ENCODE data around the gene KSR2.

KSR2 gene

DNA sequence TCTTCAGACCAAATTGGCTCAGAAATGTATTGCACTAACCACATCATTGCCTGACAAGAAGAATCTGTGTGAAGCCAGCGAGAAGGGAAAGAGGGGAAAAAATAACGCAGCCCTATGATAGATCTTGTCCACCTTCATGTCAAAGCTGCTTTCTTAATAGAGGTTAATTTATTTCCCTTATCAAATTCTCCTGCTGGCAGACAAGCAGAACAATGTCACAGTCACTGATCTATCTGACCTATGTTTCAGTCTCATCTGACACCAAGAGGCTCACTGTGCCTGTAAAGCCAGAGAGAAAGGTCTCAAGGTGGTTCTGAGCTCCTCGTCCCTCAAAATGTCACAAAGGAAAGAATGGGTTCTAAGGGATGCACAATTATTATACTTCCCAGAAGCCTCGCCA is 417.1 kb downstream of the KSR2 start:
- no peaks in the 10 kb centered on the region for H3K27me3 ChIP-seq
- TF ChIP-seq, protein P1, sequence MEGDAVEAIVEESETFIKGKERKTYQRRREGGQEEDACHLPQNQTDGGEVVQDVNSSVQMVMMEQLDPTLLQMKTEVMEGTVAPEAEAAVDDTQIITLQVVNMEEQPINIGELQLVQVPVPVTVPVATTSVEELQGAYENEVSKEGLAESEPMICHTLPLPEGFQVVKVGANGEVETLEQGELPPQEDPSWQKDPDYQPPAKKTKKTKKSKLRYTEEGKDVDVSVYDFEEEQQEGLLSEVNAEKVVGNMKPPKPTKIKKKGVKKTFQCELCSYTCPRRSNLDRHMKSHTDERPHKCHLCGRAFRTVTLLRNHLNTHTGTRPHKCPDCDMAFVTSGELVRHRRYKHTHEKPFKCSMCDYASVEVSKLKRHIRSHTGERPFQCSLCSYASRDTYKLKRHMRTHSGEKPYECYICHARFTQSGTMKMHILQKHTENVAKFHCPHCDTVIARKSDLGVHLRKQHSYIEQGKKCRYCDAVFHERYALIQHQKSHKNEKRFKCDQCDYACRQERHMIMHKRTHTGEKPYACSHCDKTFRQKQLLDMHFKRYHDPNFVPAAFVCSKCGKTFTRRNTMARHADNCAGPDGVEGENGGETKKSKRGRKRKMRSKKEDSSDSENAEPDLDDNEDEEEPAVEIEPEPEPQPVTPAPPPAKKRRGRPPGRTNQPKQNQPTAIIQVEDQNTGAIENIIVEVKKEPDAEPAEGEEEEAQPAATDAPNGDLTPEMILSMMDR (IDR thresholded peaks at IDR 0.05) = no peak
- intact Hi-C loops (cut with DNase I; ENCODE audit: low total_unique reads) = no loop called here
- H3K27ac ChIP-seq = no peak overlapping the region
- DNase-seq = no peak
- no peaks in the 10 kb centered on the region for H3K4me1 ChIP-seq
- H3K36me3 ChIP-seq = no peaks in the 10 kb centered on the region
- no peak overlapping the region for H3K4me3 ChIP-seq
- no peaks in the 10 kb centered on the region for H3K9me3 ChIP-seq

DNA sequence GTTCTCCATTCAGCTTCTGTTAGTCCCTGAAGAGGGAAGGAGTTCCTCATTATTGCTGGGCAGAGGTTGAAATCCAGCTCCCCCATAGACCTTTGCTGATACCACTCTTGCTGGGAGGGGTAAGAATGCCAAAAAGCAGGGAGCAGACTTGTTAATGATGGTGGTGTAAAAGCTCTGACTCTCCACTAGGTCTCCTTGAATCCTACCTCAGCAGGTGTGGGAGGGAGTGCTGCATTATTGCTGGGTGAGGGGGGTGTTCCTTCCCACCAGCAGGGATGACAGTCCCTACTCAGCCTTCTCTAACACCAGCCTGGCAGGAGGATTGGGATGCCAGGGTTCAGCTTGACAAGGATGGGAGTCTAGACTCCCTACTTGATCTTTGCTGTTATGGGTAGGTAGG is 421.6 kb downstream of the KSR2 start:
- intact Hi-C loops (cut with DNase I; ENCODE audit: low total_unique reads) = no loop called here

DNA sequence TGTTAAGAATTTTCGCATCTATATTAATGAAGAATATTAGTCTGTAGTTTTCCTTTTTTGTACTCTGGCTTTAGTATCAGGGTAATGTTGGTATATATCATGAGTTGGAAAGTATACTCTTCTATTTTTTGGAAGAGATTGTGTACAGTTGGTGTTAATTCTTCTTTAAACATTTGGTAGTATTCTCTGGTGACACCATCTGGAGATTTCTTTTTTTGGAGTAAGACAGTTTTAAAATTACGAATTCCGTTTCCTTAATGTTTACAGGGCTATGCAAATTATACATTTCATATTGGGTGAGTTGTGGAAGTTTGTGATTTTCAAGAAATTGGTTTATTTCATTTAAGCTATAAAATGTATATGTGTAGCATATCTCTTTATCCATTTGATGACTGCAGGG is 423.6 kb downstream of the KSR2 start:
- H3K27me3 ChIP-seq = no peaks in the 10 kb centered on the region
- no peaks in the 10 kb centered on the region for H3K4me1 ChIP-seq
- TF ChIP-seq, protein P1 (IDR thresholded peaks at IDR 0.05) = no peak
- intact Hi-C loops (cut with DNase I; ENCODE audit: low total_unique reads) = no loop called here
- H3K4me3 ChIP-seq = no peak overlapping the region
- no peaks in the 10 kb centered on the region for H3K36me3 ChIP-seq
- H3K9me3 ChIP-seq = no peaks in the 10 kb centered on the region
- H3K27ac ChIP-seq = no peak overlapping the region
- no peak for DNase-seq

More for the DNA sequence above, 421.6 kb downstream of the KSR2 start:
- Histone ChIP-seq H3K4me1 (no peaks in the 10 kb centered on the region), H3K36me3 (no peaks in the 10 kb centered on the region), H3K27ac (no peak overlapping the region), H3K9me3 (no peaks in the 10 kb centered on the region), H3K4me3 (no peak overlapping the region), H3K27me3 (no peaks in the 10 kb centered on the region)
- TF ChIP-seq, protein P1 (IDR thresholded peaks at IDR 0.05) = no peak
- DNase-seq = no peak

DNA sequence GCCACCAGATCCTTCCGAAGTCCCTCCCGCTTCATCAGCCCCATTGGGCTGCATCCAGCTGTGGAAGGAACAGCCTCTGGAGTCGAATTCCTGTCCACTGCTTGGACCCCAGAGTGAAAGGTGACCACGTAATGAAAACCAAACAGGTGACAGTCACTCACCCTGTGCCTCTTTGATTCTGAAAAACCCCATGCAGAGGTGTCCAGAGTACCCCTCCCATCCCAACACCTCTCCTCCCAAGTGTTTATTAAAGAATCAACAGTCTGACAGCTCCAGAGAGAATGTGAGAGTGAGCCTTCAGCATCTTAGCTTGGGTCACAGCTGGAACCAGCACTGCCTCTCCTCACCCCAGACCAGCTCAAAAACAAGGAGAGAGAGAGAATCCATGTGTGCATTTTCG is 428.8 kb downstream of the KSR2 start:
- no peak overlapping the region for H3K27ac ChIP-seq
- no peaks in the 10 kb centered on the region for H3K9me3 ChIP-seq
- TF ChIP-seq, protein P1 (IDR thresholded peaks at IDR 0.05) = no peak
- DNase-seq = no peak
- H3K4me3 ChIP-seq = no peak overlapping the region
- no peaks in the 10 kb centered on the region for H3K36me3 ChIP-seq
- no peaks in the 10 kb centered on the region for H3K4me1 ChIP-seq
- intact Hi-C loops (cut with DNase I; ENCODE audit: low total_unique reads) = no loop called here
- H3K27me3 ChIP-seq = no peaks in the 10 kb centered on the region

DNA sequence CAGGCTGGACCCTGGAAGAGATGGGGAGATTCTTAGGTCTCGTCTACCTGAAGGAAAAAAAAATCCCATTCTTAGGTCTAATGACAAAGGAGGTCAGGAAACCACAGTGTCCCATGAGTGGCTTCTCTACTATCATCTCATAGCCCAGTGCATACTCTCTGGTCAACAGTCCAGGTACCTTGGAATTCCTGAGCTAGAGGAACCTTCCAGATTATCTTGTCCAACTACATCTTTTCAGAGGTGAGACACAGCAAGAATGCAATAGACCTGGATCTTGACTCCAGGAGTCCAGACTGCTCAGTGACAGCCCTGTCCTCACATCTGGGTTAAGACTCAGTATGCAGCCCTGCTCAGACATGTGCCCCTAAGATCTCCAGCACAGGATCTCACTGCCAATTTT is 429.9 kb downstream of the KSR2 start:
- H3K9me3 ChIP-seq = no peaks in the 10 kb centered on the region
- TF ChIP-seq, protein P1 (IDR thresholded peaks at IDR 0.05) = no peak
- intact Hi-C loops (cut with DNase I; ENCODE audit: low total_unique reads) = no loop called here

DNA sequence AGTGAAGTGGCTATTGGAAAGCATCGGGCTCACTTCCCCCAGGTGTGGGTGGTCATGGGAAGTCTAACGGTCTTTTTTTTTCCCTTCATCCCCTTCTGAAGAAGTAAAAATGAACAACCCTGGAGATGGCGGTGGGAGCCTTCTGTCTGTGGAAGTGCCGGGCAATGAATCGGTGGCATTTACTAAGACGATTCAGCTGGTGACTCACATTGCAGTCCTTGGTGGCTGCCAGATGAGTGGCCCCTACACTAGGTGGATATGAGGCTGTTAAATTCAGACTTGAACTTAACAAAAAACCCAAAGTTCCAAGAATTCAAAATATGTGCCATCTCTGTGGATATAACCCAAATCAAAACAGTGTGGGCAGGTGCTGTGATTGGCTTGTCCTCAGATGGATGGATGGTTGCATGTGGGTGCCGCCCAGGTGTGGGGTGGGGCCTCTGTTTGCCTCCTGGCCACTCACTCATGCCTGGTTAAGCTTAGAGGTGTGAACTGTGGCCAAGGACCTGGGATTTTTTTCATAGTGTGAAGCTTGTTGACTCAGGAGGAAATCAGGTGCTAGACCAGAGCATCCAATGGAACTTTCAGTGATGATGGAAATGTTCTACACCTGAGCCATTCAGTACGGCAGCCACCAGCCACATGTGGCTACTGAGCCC is 430.6 kb downstream of the KSR2 start:
- DNase-seq = no peak
- H3K4me3 ChIP-seq = no peak overlapping the region
- intact Hi-C loops (cut with DNase I; ENCODE audit: low total_unique reads) = no loop called here

More for the DNA sequence above, 429.9 kb downstream of the KSR2 start:
- no peak for DNase-seq
- Histone ChIP-seq H3K27me3 (no peaks in the 10 kb centered on the region), H3K27ac (no peak overlapping the region), H3K4me3 (no peak overlapping the region), H3K36me3 (no peaks in the 10 kb centered on the region), H3K4me1 (no peaks in the 10 kb centered on the region)

More for the DNA sequence above, 430.6 kb downstream of the KSR2 start:
- TF ChIP-seq, protein P1 (IDR thresholded peaks at IDR 0.05) = no peak
- Histone ChIP-seq H3K27me3 (no peaks in the 10 kb centered on the region), H3K36me3 (no peaks in the 10 kb centered on the region), H3K27ac (no peak overlapping the region), H3K9me3 (no peaks in the 10 kb centered on the region), H3K4me1 (no peaks in the 10 kb centered on the region)
